WERI-Rb-1 (cell line): ENCODE measurements around the gene FOXI1.

Source experiments
- DNase-seq: peaks from one replicate; pipeline ENCODE4 v3.0.0-alpha.2; 2020
- H3K27ac ChIP-seq: fragments of 250-450 bp; sonication (Bioruptor Pico); 2 replicates; pipeline ENCODE4 v1.5.1; 2020; ENCODE audit warnings: mild to moderate bottlenecking, moderate library complexity
- H3K27me3 ChIP-seq: fragments of 250-450 bp; sonication (Bioruptor Pico); 2 replicates; pipeline ENCODE4 v1.5.1; 2021; ENCODE audit warnings: mild to moderate bottlenecking, low read depth, moderate library complexity; ENCODE audit not compliant: insufficient read depth, severe bottlenecking
- H3K36me3 ChIP-seq: fragments of 250-450 bp; sonication (Bioruptor Pico); 2 replicates; pipeline ENCODE4 v1.5.1; 2020; ENCODE audit warnings: mild to moderate bottlenecking, moderate library complexity
- H3K4me3 ChIP-seq: 2 replicates; pipeline ENCODE4 v1.5.1; 2011; ENCODE audit warnings: low read depth, mild to moderate bottlenecking, control low read depth, low read length
- H3K9me3 ChIP-seq: fragments of 250-450 bp; sonication (Bioruptor Pico); 2 replicates; pipeline ENCODE4 v1.5.1; 2021; ENCODE audit warnings: mild to moderate bottlenecking, moderate library complexity; ENCODE audit not compliant: severe bottlenecking
- CTCF ChIP-seq: IDR thresholded peaks from 2 replicates; pipeline ENCODE4 v1.5.1; 2011; ENCODE audit warnings: low read depth, mild to moderate bottlenecking, control low read depth, inconsistent platforms, low read length

The FOXI1 gene

GRCh38 chr5:170076211-170076610, 29.5 kb upstream of the FOXI1 start:
- TF ChIP-seq CTCF = no peak
- no peaks in the 10 kb centered on the region for H3K9me3 ChIP-seq
- peaks cover 47% of the 10 kb centered on the region for H3K27me3 ChIP-seq
- DNase-seq = no peak
- H3K27ac ChIP-seq = no peak overlapping the region
- no peak overlapping the region for H3K4me3 ChIP-seq
- H3K36me3 ChIP-seq = no peaks in the 10 kb centered on the region

- no peak for DNase-seq
- H3K36me3 ChIP-seq = no peaks in the 10 kb centered on the region
Measured at GRCh38 chr5:170076739-170077138, 29.0 kb upstream of the FOXI1 start.

GRCh38 chr5:170077526-170077925, 28.2 kb upstream of the FOXI1 start:
- TF ChIP-seq CTCF = no peak
- Histone ChIP-seq H3K27me3 (peaks cover 39% of the 10 kb centered on the region), H3K36me3 (no peaks in the 10 kb centered on the region), H3K9me3 (no peaks in the 10 kb centered on the region), H3K4me3 (no peak overlapping the region), H3K27ac (no peak overlapping the region)
- DNase-seq = no peak

More at GRCh38 chr5:170076739-170077138, 29.0 kb upstream of the FOXI1 start:
- Histone ChIP-seq H3K27me3 (peaks cover 42% of the 10 kb centered on the region), H3K9me3 (no peaks in the 10 kb centered on the region), H3K27ac (no peak overlapping the region), H3K4me3 (no peak overlapping the region)
- no peak for TF ChIP-seq CTCF

GRCh38 chr5:170078458-170078857, 27.2 kb upstream of the FOXI1 start:
- Histone ChIP-seq H3K27ac (no peak overlapping the region), H3K27me3 (peaks cover 45% of the 10 kb centered on the region), H3K9me3 (no peaks in the 10 kb centered on the region), H3K36me3 (no peaks in the 10 kb centered on the region), H3K4me3 (no peak overlapping the region)
- TF ChIP-seq CTCF = no peak
- DNase-seq = no peak

- H3K36me3 ChIP-seq = no peaks in the 10 kb centered on the region
- TF ChIP-seq CTCF = no peak
Measured at GRCh38 chr5:170078931-170079330, 26.8 kb upstream of the FOXI1 start.

GRCh38 chr5:170080217-170080616, 25.5 kb upstream of the FOXI1 start:
- Histone ChIP-seq H3K4me3 (no peak overlapping the region), H3K36me3 (no peaks in the 10 kb centered on the region), H3K27ac (no peak overlapping the region), H3K9me3 (no peaks in the 10 kb centered on the region), H3K27me3 (peaks cover 51% of the 10 kb centered on the region)
- no peak for TF ChIP-seq CTCF
- DNase-seq = no peak

More at GRCh38 chr5:170078931-170079330, 26.8 kb upstream of the FOXI1 start:
- Histone ChIP-seq H3K9me3 (no peaks in the 10 kb centered on the region), H3K27me3 (peaks cover 48% of the 10 kb centered on the region), H3K4me3 (no peak overlapping the region), H3K27ac (no peak overlapping the region)
- DNase-seq = no peak
